K562 (cell line): ENCODE data around the gene TBC1D5.

Experiments used
- BRCA1 ChIP-seq, 2 experiments: fragments of 450-650 bp in 1 of 2; sonication (generic) in 1 of 2; formaldehyde crosslinking in 1 of 2; IDR thresholded peaks; 2 replicates each; pipeline versions ENCODE4 v1.5.0 to v1.6.1; 2017 to 2020; ENCODE audit warnings: mild to moderate bottlenecking in 1 of 2, missing genetic modification reagents in 1 of 2
- E2F1 ChIP-seq: sonication (generic); formaldehyde crosslinking; IDR thresholded peaks from 2 replicates; pipeline ENCODE4 v1.8.1; 2023; ENCODE audit warnings: mild to moderate bottlenecking, missing genetic modification reagents, moderate library complexity
- EZH2 ChIP-seq: IDR thresholded peaks from 2 replicates; pipeline ENCODE4 v1.6.1; 2012; ENCODE audit warnings: low read depth, mild to moderate bottlenecking, inconsistent platforms, low read length, borderline replicate concordance
- FOS ChIP-seq: IDR thresholded peaks from 3 replicates; pipeline ENCODE4 v1.6.1; 2011; ENCODE audit not compliant: insufficient read length; ENCODE audit errors: extremely low read depth
- KLF16 ChIP-seq: IDR thresholded peaks from 2 replicates; pipeline ENCODE4 v1.6.1; 2016; ENCODE audit warnings: antibody characterized with exemption
- POLR2A ChIP-seq: fragments of 450-650 bp; conservative IDR thresholded peaks from 2 replicates; pipeline ENCODE4 v1.6.1; 2016
- POLR2AphosphoS5 ChIP-seq: IDR thresholded peaks from 2 replicates; pipeline ENCODE4 v1.6.1; 2011; ENCODE audit warnings: mild to moderate bottlenecking, low read depth, low read length, moderate library complexity; ENCODE audit not compliant: control insufficient read depth, insufficient read depth
- RAD21 ChIP-seq, 2 experiments: fragments of 250-450 bp in 1 of 2; fragments of 450-650 bp in 1 of 2; sonication (Bioruptor Pico) in 1 of 2; formaldehyde crosslinking in 1 of 2; IDR thresholded peaks in 1 of 2; conservative IDR thresholded peaks in 1 of 2; 2 replicates each; pipeline versions ENCODE4 v1.4.0 to v1.8.0; 2020 to 2022; ENCODE audit warnings: mild to moderate bottlenecking in 2 of 2, moderate library complexity in 1 of 2
- ZBED1 ChIP-seq: IDR thresholded peaks from 2 replicates; pipeline ENCODE4 v1.6.1; 2014

GRCh38 chr3:17431004-17431403 is 311.4 kb downstream of the TBC1D5 start:
- TF ChIP-seq RAD21 (CRISPR knock-in tag; conservative IDR thresholded peaks at IDR 0.05 in 1 of 2, IDR thresholded peaks at IDR 0.05 in 1 of 2) (peak; percentile 81 to 90), BRCA1 (IDR thresholded peaks at IDR 0.05) (no peak), BRCA1 (CRISPR knock-in tag; IDR thresholded peaks at IDR 0.05) (no peak), E2F1 (no peak), ZBED1 (no peak), KLF16 (no peak), POLR2A (no peak), EZH2 (no peak), FOS (no peak), POLR2AphosphoS5 (no peak)
